H1 (cell line): ENCODE measurements around the gene SLC18A3. TPM values are rescaled to one million over a fixed set of nuclear protein-coding genes. Genes with fewer than 3 reads are reported as not detected.

Source experiments
- BRCA1 ChIP-seq: IDR thresholded peaks from 2 replicates; pipeline ENCODE4 v1.6.1; 2012; ENCODE audit warnings: low read depth, low read length, improper control_type of control experiment
- CHD1 ChIP-seq: IDR thresholded peaks from 2 replicates; pipeline ENCODE4 v1.6.1; 2012; ENCODE audit warnings: low read depth, low read length, improper control_type of control experiment
- HDAC6 ChIP-seq: IDR thresholded peaks from one replicate; pipeline ENCODE4 v1.7.1; 2012; ENCODE audit warnings: low read depth, mild to moderate bottlenecking, inconsistent platforms, low read length, moderate library complexity
- JUN ChIP-seq: IDR thresholded peaks from 2 replicates; pipeline ENCODE4 v1.6.1; 2011; ENCODE audit warnings: low read depth, mild to moderate bottlenecking, improper control_type of control experiment, low read length
- NRF1 ChIP-seq: IDR thresholded peaks from 2 replicates; pipeline ENCODE4 v1.6.1; 2011; ENCODE audit warnings: mild to moderate bottlenecking, low read depth, low read length, improper control_type of control experiment
- POLR2AphosphoS5 ChIP-seq: IDR thresholded peaks from 2 replicates; pipeline ENCODE4 v1.6.1; 2011; ENCODE audit warnings: low read depth, low read length
- polyA plus RNA-seq, 7 experiments: library from polyadenylated mRNA; depleted of rRNA in 3 of 7; stranded (reverse) in 5 of 7; unstranded in 2 of 7; fragments of >200 nt in 5 of 7; fragments of 200-250 nt in 2 of 7; gene quantifications; 1 replicate in 5 of 7; 2 replicates in 1 of 7; 4 replicates in 1 of 7; pipeline versions ENCODE4 v1.2.1 to v1.2.3, GENCODE V29; 2011 to 2013; ENCODE audit warnings: missing spikeins in 2 of 7, mixed read lengths in 2 of 7
- total RNA-seq: library from RNA; stranded (reverse); fragmentation: NEBNext Ultra II Directional; extraction: Animal tissue kit (Norgen Biotek cat#: 25700); gene quantifications from 2 replicates; pipeline ENCODE4 v1.2.1, GENCODE V29; 2021
- TF ChIP-seq, protein P1 (sequence below): IDR thresholded peaks from 2 replicates; pipeline ENCODE4 v1.6.1; 2012; ENCODE audit warnings: inconsistent platforms

The SLC18A3 gene
- total and polyA plus RNA-seq, 2 of the 8 experiments (the other 6 are each of a cell fraction or from before 2014, with no cell fraction given), result 0.17 TPM; not detected in 1

DNA sequence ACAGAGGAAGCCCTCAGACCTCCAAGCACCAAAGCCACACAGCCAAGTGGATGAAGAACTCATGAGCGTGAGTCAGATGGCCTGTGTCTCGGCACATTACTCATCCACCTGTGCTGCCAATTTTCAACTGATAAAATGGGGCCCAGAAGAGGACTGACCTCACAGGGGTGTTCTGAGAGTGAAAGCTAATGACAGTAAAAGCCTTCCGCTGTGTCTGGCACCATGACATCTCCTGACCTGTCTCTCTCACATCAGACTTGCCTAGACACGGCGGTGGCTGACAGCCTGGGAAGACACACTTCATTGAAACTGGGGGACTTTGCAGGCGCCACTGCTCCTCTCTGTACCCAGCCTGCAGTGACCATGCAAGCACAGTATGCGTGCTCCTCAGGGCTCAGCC is 8.3 kb upstream of the SLC18A3 start (continued):
- TF ChIP-seq NRF1, result no peak
- no peak for TF ChIP-seq JUN
- no peak for TF ChIP-seq HDAC6
- TF ChIP-seq CHD1, result no peak
- no peak for TF ChIP-seq POLR2AphosphoS5
- TF ChIP-seq, protein P1, sequence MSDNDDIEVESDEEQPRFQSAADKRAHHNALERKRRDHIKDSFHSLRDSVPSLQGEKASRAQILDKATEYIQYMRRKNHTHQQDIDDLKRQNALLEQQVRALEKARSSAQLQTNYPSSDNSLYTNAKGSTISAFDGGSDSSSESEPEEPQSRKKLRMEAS, result no peak
- TF ChIP-seq BRCA1, result no peak
